Endothelial cell of umbilical vein (primary cell): ENCODE results near the gene FTSJ3. TPM values are rescaled to one million over a fixed set of nuclear protein-coding genes. Genes with fewer than 3 reads are reported as not detected.

Experiments used
- BruUV-seq: library from RNA; stranded (reverse); fragments of 400-500 nt; replicated peaks from 2 replicates; lab custom pipeline; 2021; lab: Mats Ljungman, UMichigan
- CTCF ChIA-PET: fragments of 300-600, 350-600 bp; sonication (Branson Sonifier 250); formaldehyde crosslinking; loops from one replicate; lab custom pipeline; 2021; ENCODE audit warnings: antibody characterized with exemption, inconsistent platforms; lab: Charles Lee
- POLR2A ChIA-PET: fragments of 300-600, 350-600 bp; sonication (Branson Sonifier 250); formaldehyde crosslinking; loops from one replicate; lab custom pipeline; 2021; ENCODE audit warnings: antibody characterized with exemption, inconsistent platforms; lab: Charles Lee
- DNase-seq: peaks from one replicate; pipeline ENCODE4 v3.0.0-alpha.2; 2011; ENCODE audit warnings: low read depth, low spot score
- FAIRE-seq: peaks from 2 replicates; lab custom pipeline; 2011; peaks lifted over from hg19 to GRCh38; lab: Jason Lieb, UNC
- H2AFZ ChIP-seq: 2 replicates; pipeline ENCODE4 v1.6.0; 2012; ENCODE audit warnings: low read depth, low read length, control low read depth, inconsistent platforms
- H3K27ac ChIP-seq: 2 replicates; pipeline ENCODE4 v1.5.1; 2011; ENCODE audit warnings: low read depth, mild to moderate bottlenecking, control low read depth, low read length, moderate library complexity; ENCODE audit not compliant: insufficient read depth
- H3K27me3 ChIP-seq, 2 experiments: 2 replicates each; pipeline versions ENCODE4 v1.6.0 to v1.6.1; 2011; ENCODE audit warnings: low read length in 2 of 2, mixed read lengths in 1 of 2; ENCODE audit not compliant: control insufficient read depth in 2 of 2, insufficient read depth in 2 of 2
- H3K36me3 ChIP-seq, 2 experiments: 2 replicates in 1 of 2; 3 replicates in 1 of 2; pipeline ENCODE4 v1.5.1; 2011; ENCODE audit warnings: low read length in 2 of 2, mild to moderate bottlenecking in 1 of 2, moderate library complexity in 1 of 2; ENCODE audit not compliant: control insufficient read depth in 2 of 2, insufficient read depth in 2 of 2; ENCODE audit errors: extremely low read depth in 1 of 2
- H3K4me1 ChIP-seq: 3 replicates; pipeline ENCODE4 v1.5.1; 2011; ENCODE audit warnings: mild to moderate bottlenecking, low read length; ENCODE audit not compliant: control insufficient read depth, insufficient read depth; ENCODE audit errors: extremely low read depth
- H3K4me2 ChIP-seq: 2 replicates; pipeline ENCODE4 v1.6.1; 2011; ENCODE audit warnings: low read length, control low read depth, mixed read lengths; ENCODE audit not compliant: insufficient read depth
- H3K4me3 ChIP-seq, 3 experiments: fragments of 200-600 bp in 1 of 3; sonication (generic), shearing (Covaris generic) in 1 of 3; replicated peaks in 1 of 3; 2 replicates each; pipeline ENCODE4 v1.5.1; 2011 to 2016; ENCODE audit warnings: control low read depth in 3 of 3, low read length in 3 of 3, mild to moderate bottlenecking in 2 of 3, inconsistent platforms in 1 of 3, low read depth in 1 of 3, moderate library complexity in 1 of 3; ENCODE audit not compliant: insufficient read depth in 1 of 3
- H3K79me2 ChIP-seq: 2 replicates; pipeline ENCODE4 v1.6.0; 2012; ENCODE audit warnings: low read length, inconsistent platforms; ENCODE audit not compliant: control insufficient read depth, insufficient read depth
- H3K9ac ChIP-seq: replicated peaks from 2 replicates; pipeline ENCODE3; 2011; ENCODE audit warnings: low read length, control low read depth; ENCODE audit not compliant: insufficient read depth; ENCODE audit errors: extremely low read depth
- H3K9me1 ChIP-seq: replicated peaks from 3 replicates; pipeline ENCODE4 v1.6.0; 2011; ENCODE audit warnings: mild to moderate bottlenecking, low read length; ENCODE audit not compliant: control insufficient read depth, insufficient read depth; ENCODE audit errors: extremely low read depth
- H3K9me3 ChIP-seq: replicated peaks from 2 replicates; pipeline ENCODE4 v1.5.1; 2012; ENCODE audit warnings: low read length, inconsistent platforms; ENCODE audit not compliant: control insufficient read depth, insufficient read depth
- H4K20me1 ChIP-seq: replicated peaks from 2 replicates; pipeline ENCODE3; 2011; ENCODE audit warnings: mild to moderate bottlenecking, low read length; ENCODE audit not compliant: control insufficient read depth, insufficient read depth; ENCODE audit errors: extremely low read depth
- CTCF ChIP-seq, 2 donors: IDR thresholded peaks; 1 replicate in 1 of 2; 2 replicates in 1 of 2; pipeline ENCODE4 v1.5.1; 2011; ENCODE audit warnings: low read length in 2 of 2, mild to moderate bottlenecking in 2 of 2, moderate library complexity in 2 of 2, control low read depth in 1 of 2, inconsistent platforms in 1 of 2, low read depth in 1 of 2; ENCODE audit not compliant: insufficient read depth in 1 of 2; ENCODE audit errors: extremely low read depth in 1 of 2
- EZH2 ChIP-seq: IDR thresholded peaks from 2 replicates; pipeline ENCODE4 v1.6.1; 2012; ENCODE audit warnings: borderline replicate concordance, low read depth, mild to moderate bottlenecking, moderate library complexity, low read length, inconsistent platforms; ENCODE audit not compliant: severe bottlenecking
- FOS ChIP-seq: IDR thresholded peaks from 2 replicates; pipeline ENCODE4 v1.6.1; 2011; ENCODE audit warnings: mild to moderate bottlenecking, low read length, moderate library complexity, borderline replicate concordance; ENCODE audit not compliant: insufficient read depth
- GATA2 ChIP-seq: IDR thresholded peaks from 2 replicates; pipeline ENCODE4 v1.7.0; 2011; ENCODE audit warnings: low read depth, mild to moderate bottlenecking, moderate library complexity, mixed read lengths, low read length; ENCODE audit not compliant: insufficient read length, insufficient read depth
- JUN ChIP-seq: IDR thresholded peaks from 2 replicates; pipeline ENCODE4 v1.6.1; 2011; ENCODE audit warnings: borderline replicate concordance, low read depth; ENCODE audit not compliant: insufficient read length, insufficient read depth
- MAX ChIP-seq: IDR thresholded peaks from 2 replicates; pipeline ENCODE4 v1.6.1; 2011; ENCODE audit not compliant: insufficient read depth, insufficient read length
- MYC ChIP-seq: IDR thresholded peaks from one replicate; pipeline ENCODE4 v1.6.1; 2011; ENCODE audit warnings: mild to moderate bottlenecking, low read depth, low read length
- POLR2A ChIP-seq: IDR thresholded peaks from 2 replicates; pipeline ENCODE4 v1.6.1; 2012; ENCODE audit warnings: low read depth, mild to moderate bottlenecking, control low read depth, low read length
- POLR2AphosphoS5 ChIP-seq: IDR thresholded peaks from 2 replicates; pipeline ENCODE4 v1.6.1; 2012; ENCODE audit warnings: low read depth, mild to moderate bottlenecking, control low read depth, low read length, moderate library complexity; ENCODE audit not compliant: insufficient read depth
- dilution Hi-C: fragments of 300-500 bp; cut with MboI; formaldehyde crosslinking; loops from one replicate; pipeline ENCODE4 v1.15.0; 2019; ENCODE audit warnings: low sequenced_read_pairs; ENCODE audit not compliant: extremely low pct_ligation_motif_present
- intact Hi-C: fragments of 100-400 bp; cut with micrococcal nuclease; formaldehyde crosslinking; loops from one replicate; pipeline ENCODE4 v1.10.0; 2022
- polyA plus RNA-seq, 4 experiments: library from polyadenylated mRNA; depleted of rRNA in 3 of 4; stranded (reverse) in 3 of 4; unstranded in 1 of 4; fragments of >200 nt; gene quantifications; 2 replicates each; pipeline versions ENCODE4 v1.2.1 to v1.2.3, GENCODE V29; 2011 to 2012; ENCODE audit warnings: missing spikeins in 1 of 4
- total RNA-seq: library from RNA; stranded (reverse); gene quantifications from 2 replicates; pipeline ENCODE4 v1.2.3, GENCODE V29; 2021

The FTSJ3 gene
- total and polyA plus RNA-seq, 2 donors (not counting 3 experiments of a cell fraction or from before 2014, with no cell fraction given), result 42.1 to 60.2 TPM

GRCh38 chr17:63855185-63855584 is 27.7 kb upstream of the FTSJ3 start:
- H2AFZ ChIP-seq, result no peak overlapping the region
- H3K4me3 ChIP-seq, result no peak overlapping the region
- peaks cover 6 to 15% of the 10 kb centered on the region in 2 experiments for H3K27me3 ChIP-seq
- no TSS peak for BruUV-seq
- dilution Hi-C loops, result no loop called here
- intact Hi-C loops, result no loop called here
- no peaks in the 10 kb centered on the region for H3K36me3 ChIP-seq
- DNase-seq (no peak), FAIRE-seq (no peak)
- H3K79me2 ChIP-seq, result no peaks in the 10 kb centered on the region
- no peaks in the 10 kb centered on the region for H3K9me3 ChIP-seq
- no peaks in the 10 kb centered on the region for H4K20me1 ChIP-seq
- TF ChIP-seq MAX (no peak), GATA2 (no peak), EZH2 (no peak), CTCF (IDR thresholded peaks at IDR 0.05; ENCODE audit: extremely low read depth in 1 of 2, insufficient read depth in 1 of 2, low read depth in 1 of 2, low read length in 2 of 2) (no peak), POLR2AphosphoS5 (no peak), JUN (no peak), MYC (no peak), FOS (no peak), POLR2A (no peak)
- H3K9me1 ChIP-seq, result no peaks in the 10 kb centered on the region
- H3K4me2 ChIP-seq, result no peak overlapping the region
- ChIA-PET POLR2A (no interaction called here), CTCF (interaction anchor here (0.8 to 0.9 kb wide), 2 partner anchors 11 to 14 kb away, joined by 3 read pairs; no protein-coding TSS in a partner anchor)
- H3K4me1 ChIP-seq, result no peaks in the 10 kb centered on the region
- no peak overlapping the region for H3K27ac ChIP-seq
- H3K9ac ChIP-seq, result no peak overlapping the region
